AG04449 (cell line): Measurements from ENCODE around the gene GYS1.

Experiments used
- CTCF ChIA-PET: fragments of 350-600 bp; formaldehyde crosslinking; extraction: SDS; loops from one replicate; lab custom pipeline; 2021; ENCODE audit warnings: antibody characterized with exemption; lab: Yijun Ruan, JAX
- POLR2A ChIA-PET: fragments of 400-600, 350-600 bp; formaldehyde crosslinking; extraction: SDS; loops from one replicate; lab custom pipeline; 2020; ENCODE audit warnings: antibody characterized with exemption, inconsistent platforms; lab: Yijun Ruan, JAX
- DNase-seq: peaks from one replicate; pipeline ENCODE4 v3.0.0-alpha.2; 2010; ENCODE audit warnings: low read depth, low spot score
- H3K4me3 ChIP-seq: 2 replicates; pipeline ENCODE4 v1.5.1; 2011; ENCODE audit warnings: low read depth, mild to moderate bottlenecking, control low read depth, low read length
- TF ChIP-seq, protein P1 (sequence below): IDR thresholded peaks from one replicate; pipeline ENCODE4 v1.5.1; 2011; ENCODE audit warnings: mild to moderate bottlenecking, moderate library complexity, low read length, control low read depth, inconsistent platforms; ENCODE audit not compliant: insufficient read depth; ENCODE audit errors: missing control alignments

GYS1 gene

DNA sequence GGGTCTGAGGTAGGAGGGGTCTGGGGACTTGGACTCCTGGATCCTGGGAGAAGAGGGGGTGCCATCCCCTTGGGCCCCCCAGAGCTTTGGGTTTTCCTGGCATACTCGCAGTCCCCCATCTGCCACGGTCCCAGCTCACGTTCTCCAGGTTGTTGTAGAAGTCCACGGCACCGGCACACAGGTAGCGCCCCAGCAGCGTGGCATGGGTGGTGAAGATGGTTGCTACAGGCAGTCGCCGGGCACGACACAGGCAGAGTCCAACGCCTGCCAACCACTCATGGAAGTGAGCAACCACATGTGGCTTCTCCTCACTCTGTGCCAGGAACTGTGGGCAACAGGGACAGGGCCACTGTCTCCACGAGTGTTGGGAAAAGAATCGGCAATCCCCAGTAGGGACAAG, 7.4 kb downstream of the GYS1 start:
- CTCF ChIA-PET = interaction anchor here (1.0 to 3.0 kb wide), 5 partner anchors 9 to 15 kb away, joined by 3 to 10 read pairs (median 8); no protein-coding TSS in a partner anchor
- POLR2A ChIA-PET = no interaction called here
- H3K4me3 ChIP-seq = no peak overlapping the region
- no peak for DNase-seq
- TF ChIP-seq, protein P1, sequence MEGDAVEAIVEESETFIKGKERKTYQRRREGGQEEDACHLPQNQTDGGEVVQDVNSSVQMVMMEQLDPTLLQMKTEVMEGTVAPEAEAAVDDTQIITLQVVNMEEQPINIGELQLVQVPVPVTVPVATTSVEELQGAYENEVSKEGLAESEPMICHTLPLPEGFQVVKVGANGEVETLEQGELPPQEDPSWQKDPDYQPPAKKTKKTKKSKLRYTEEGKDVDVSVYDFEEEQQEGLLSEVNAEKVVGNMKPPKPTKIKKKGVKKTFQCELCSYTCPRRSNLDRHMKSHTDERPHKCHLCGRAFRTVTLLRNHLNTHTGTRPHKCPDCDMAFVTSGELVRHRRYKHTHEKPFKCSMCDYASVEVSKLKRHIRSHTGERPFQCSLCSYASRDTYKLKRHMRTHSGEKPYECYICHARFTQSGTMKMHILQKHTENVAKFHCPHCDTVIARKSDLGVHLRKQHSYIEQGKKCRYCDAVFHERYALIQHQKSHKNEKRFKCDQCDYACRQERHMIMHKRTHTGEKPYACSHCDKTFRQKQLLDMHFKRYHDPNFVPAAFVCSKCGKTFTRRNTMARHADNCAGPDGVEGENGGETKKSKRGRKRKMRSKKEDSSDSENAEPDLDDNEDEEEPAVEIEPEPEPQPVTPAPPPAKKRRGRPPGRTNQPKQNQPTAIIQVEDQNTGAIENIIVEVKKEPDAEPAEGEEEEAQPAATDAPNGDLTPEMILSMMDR = no peak

GRCh38 chr19:48982280-48982679, 10.8 kb downstream of the GYS1 start:
- ChIA-PET POLR2A (interaction anchor here (2.6 kb wide), 1 partner anchor 10 kb away, joined by 10 read pairs; the partner anchor contains the start of genes GYS1 and RUVBL2), CTCF (interaction anchor here (2.5 to 8.5 kb wide), 3 partner anchors 10 to 16 kb away, joined by 13 to 52 read pairs (median 43); partner anchors contain the start of genes GYS1 and RUVBL2)
- H3K4me3 ChIP-seq = no peak overlapping the region
- TF ChIP-seq, protein P1 = no peak
- DNase-seq = no peak

GRCh38 chr19:48977061-48977460, 16.0 kb downstream of the GYS1 start:
- H3K4me3 ChIP-seq = no peak overlapping the region
- ChIA-PET POLR2A (interaction anchor here (1.9 to 2.1 kb wide), 2 partner anchors 10 to 102 kb away, joined by 5 to 9 read pairs; no protein-coding TSS in a partner anchor), CTCF (interaction anchor here (0.9 to 9.4 kb wide), 9 partner anchors 9 to 302 kb away, joined by 3 to 128 read pairs (median 10); partner anchors contain the start of genes FTL, GYS1, HSD17B14 and RUVBL2)
- no peak for DNase-seq
- TF ChIP-seq, protein P1 = no peak

DNA sequence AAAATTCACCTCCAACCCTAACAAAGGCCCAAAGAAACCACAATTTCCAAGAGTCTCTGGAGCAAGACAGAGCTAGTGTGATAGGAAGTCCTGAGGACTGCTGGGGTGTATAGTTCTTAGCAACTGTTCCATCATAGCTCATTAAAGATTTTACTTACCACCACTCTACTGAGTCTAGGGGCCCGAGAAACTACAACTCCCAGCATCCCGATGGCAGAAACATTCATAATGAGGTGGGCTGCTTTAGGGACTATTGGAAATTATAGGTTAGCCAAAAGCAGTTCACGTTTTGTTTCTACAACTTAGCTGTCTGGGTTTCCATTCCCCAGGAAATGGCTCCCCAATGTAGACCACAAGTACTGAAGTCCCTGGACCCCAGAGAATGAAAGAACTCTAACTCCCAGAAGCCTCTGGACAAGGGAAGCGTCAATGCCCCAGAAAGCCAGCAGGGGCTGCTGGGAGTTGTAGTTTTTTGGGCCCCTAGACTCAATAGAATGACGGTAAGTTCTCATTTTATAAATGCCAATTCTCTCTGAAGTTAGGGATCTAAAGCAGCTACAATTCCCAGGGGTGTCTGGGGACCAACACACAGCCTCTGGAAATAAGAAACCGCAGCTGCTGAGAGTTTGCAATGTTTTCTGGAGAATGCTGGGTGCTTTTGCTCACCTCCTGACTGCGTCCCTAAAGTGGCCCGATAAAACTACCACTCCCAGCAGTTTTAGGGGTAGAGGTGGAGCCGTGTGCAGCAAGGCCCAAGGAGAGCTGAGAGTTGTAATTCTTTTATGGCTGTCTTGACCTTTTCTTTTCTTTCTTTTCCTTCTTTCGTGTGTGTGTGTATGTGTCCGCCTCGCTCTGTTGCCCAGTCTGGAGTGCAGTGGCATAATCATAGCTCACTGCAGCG, 16.9 kb downstream of the GYS1 start:
- ChIA-PET POLR2A (interaction anchor here (1.9 kb wide), 1 partner anchor 9 kb away, joined by 9 read pairs; no protein-coding TSS in a partner anchor), CTCF (interaction anchor here (0.9 to 9.4 kb wide), 9 partner anchors 10 to 188 kb away, joined by 3 to 128 read pairs (median 10); partner anchors contain the start of genes FTL, GYS1 and RUVBL2)
- DNase-seq = no peak
- TF ChIP-seq, protein P1 = no peak
- H3K4me3 ChIP-seq = no peak overlapping the region

DNA sequence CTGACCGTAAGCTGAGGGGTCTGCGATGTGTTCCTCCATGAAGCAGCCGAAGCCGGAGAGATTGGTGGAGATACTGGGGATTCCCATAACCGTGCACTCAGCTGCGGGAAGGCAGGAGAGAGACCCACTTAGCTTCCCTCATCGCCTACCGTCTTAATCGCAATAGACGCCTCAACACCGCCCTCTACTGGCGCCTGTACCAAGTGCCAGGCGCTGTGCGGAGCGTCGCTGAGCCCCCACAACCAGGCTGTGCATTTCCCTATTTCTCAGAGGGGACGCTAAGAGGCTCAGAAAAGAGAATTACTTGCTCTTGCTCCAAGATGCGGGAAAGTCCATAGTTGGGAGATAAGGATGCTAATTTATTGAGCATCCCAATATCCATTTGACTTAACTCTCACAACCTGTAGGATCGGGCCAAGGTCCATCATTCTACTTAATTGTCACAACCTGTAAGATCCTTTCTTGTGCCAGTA, 22.1 kb downstream of the GYS1 start:
- POLR2A ChIA-PET = interaction anchor here (0.8 to 7.5 kb wide), 3 partner anchors 21 to 95 kb away, joined by 3 to 119 read pairs (median 6); partner anchors contain the start of gene PPP1R15A
- TF ChIP-seq, protein P1 = peak; percentile 94
- CTCF ChIA-PET = interaction anchor here (0.6 to 8.9 kb wide), 40 partner anchors 9 to 325 kb away, joined by 3 to 141 read pairs (median 6); partner anchors contain the start of genes BCAT2, CA11, GYS1 and HSD17B14
- DNase-seq = no peak
- H3K4me3 ChIP-seq = no peak overlapping the region
